ENCODE results near the gene ZNF710.

GRCh38 chr15:90025489-90026033 lies 24.4 kb downstream of the ZNF710 start:
- TF ChIP-seq CTCF (IDR thresholded peaks at IDR 0.05 in 8 of 11, conservative IDR thresholded peaks at IDR 0.05 in 3 of 11) (no peak), POLR2A (IDR thresholded peaks at IDR 0.05) (no peak), POLR2AphosphoS5 (IDR thresholded peaks at IDR 0.05) (no peak)
